GM12878 (cell line): ENCODE measurements around the gene CMSS1. TPM values are rescaled to one million over a fixed set of nuclear protein-coding genes. Genes with fewer than 3 reads are reported as not detected.

ENCODE experiments used
- ATAC-seq: fragments of 200-7000 bp; cut with Tn5 transposase; 3 replicates; pipeline ENCODE4 v1.9.1; 2020; ENCODE audit warnings: mild to moderate bottlenecking, moderate library complexity
- BruUV-seq: library from RNA; stranded (reverse); fragments of 400-500 nt; replicated peaks from 2 replicates; lab custom pipeline; 2021; lab: Mats Ljungman, UMichigan
- CTCF ChIA-PET: fragments of 300-600 bp; sonication (Branson Sonifier 250); formaldehyde crosslinking; extraction: SDS; loops from one replicate; lab custom pipeline; 2021; ENCODE audit warnings: inconsistent platforms; lab: Yijun Ruan, JAX
- POLR2A ChIA-PET: fragments of 350-600 bp; formaldehyde crosslinking; extraction: SDS; loops from one replicate; lab custom pipeline; 2021; ENCODE audit warnings: inconsistent platforms; lab: Charles Lee
- RAD21 ChIA-PET: fragments of 300-600 bp; sonication (Branson Sonifier 250); formaldehyde crosslinking; loops from one replicate; lab custom pipeline; 2023; ENCODE audit warnings: antibody characterized with exemption; ENCODE audit not compliant: unreplicated experiment; lab: Charles Lee
- SMC1A ChIA-PET: fragments of 300-600 bp; sonication (Branson Sonifier 250); formaldehyde crosslinking; loops from one replicate; lab custom pipeline; 2023; ENCODE audit not compliant: unreplicated experiment, uncharacterized antibody; lab: Charles Lee
- DNase-seq: peaks from one replicate; pipeline ENCODE4 v3.0.0-alpha.2; 2011; ENCODE audit warnings: low read depth, low spot score
- FAIRE-seq: peaks from 3 replicates; lab custom pipeline; 2011; peaks lifted over from hg19 to GRCh38; lab: Jason Lieb, UNC
- H2AFZ ChIP-seq: 2 replicates; pipeline ENCODE4 v1.6.0; 2011; ENCODE audit warnings: low read depth, low read length, control low read depth; ENCODE audit not compliant: control insufficient read depth
- H3K27ac ChIP-seq: 2 replicates; pipeline ENCODE4 v1.5.1; 2011; ENCODE audit warnings: control low read depth; ENCODE audit not compliant: control insufficient read depth, insufficient read depth
- H3K27me3 ChIP-seq, 2 experiments: replicated peaks in 1 of 2; 2 replicates each; pipeline versions ENCODE4 v1.6.0 to v1.6.1; 2011; ENCODE audit warnings: low read length in 1 of 2; ENCODE audit not compliant: control insufficient read depth in 2 of 2, insufficient read depth in 2 of 2
- H3K36me3 ChIP-seq, 2 experiments: 2 replicates each; pipeline ENCODE4 v1.5.1; 2011; ENCODE audit warnings: low read length in 1 of 2; ENCODE audit not compliant: control insufficient read depth in 2 of 2, insufficient read depth in 2 of 2
- H3K4me1 ChIP-seq: 2 replicates; pipeline ENCODE4 v1.6.1; 2011; ENCODE audit warnings: mild to moderate bottlenecking, low read length, moderate library complexity, mixed read lengths; ENCODE audit not compliant: control insufficient read depth, insufficient read depth
- H3K4me2 ChIP-seq: 2 replicates; pipeline ENCODE4 v1.6.0; 2011; ENCODE audit warnings: control low read depth; ENCODE audit not compliant: control insufficient read depth, insufficient read depth
- H3K4me3 ChIP-seq: fragments of 200-600 bp; sonication (generic); 2 replicates; pipeline ENCODE4 v1.5.1; 2016
- H3K79me2 ChIP-seq: 2 replicates; pipeline ENCODE4 v1.6.0; 2011; ENCODE audit warnings: low read length; ENCODE audit not compliant: control insufficient read depth, insufficient read depth
- H3K9ac ChIP-seq: 2 replicates; pipeline ENCODE4 v1.8.0; 2011; ENCODE audit warnings: low read length, control low read depth, mixed read lengths; ENCODE audit not compliant: control insufficient read depth, insufficient read depth
- H3K9me3 ChIP-seq: replicated peaks from 3 replicates; pipeline ENCODE4 v1.5.1; 2011; ENCODE audit warnings: mild to moderate bottlenecking, low read length; ENCODE audit not compliant: control insufficient read depth, insufficient read depth
- H4K20me1 ChIP-seq: 2 replicates; pipeline ENCODE4 v1.6.0; 2011; ENCODE audit not compliant: control insufficient read depth, insufficient read depth
- CHD4 ChIP-seq: fragments of 200-600 bp; sonication (generic); IDR thresholded peaks from 2 replicates; pipeline ENCODE4 v1.6.1; 2016; ENCODE audit warnings: mild to moderate bottlenecking
- CREB1 ChIP-seq: IDR thresholded peaks from 2 replicates; pipeline ENCODE4 v1.6.1; 2012; ENCODE audit warnings: low read depth, mild to moderate bottlenecking, inconsistent platforms
- EGR1 ChIP-seq, 2 experiments: IDR thresholded peaks; 1 replicate in 1 of 2; 2 replicates in 1 of 2; pipeline ENCODE4 v1.6.1; 2011 to 2012; ENCODE audit warnings: low read depth in 2 of 2, low read length in 2 of 2, borderline replicate concordance in 1 of 2, mild to moderate bottlenecking in 1 of 2, moderate library complexity in 1 of 2
- LARP7 ChIP-seq: fragments of 450-650 bp; IDR thresholded peaks from 2 replicates; pipeline ENCODE4 v1.6.1; 2017; ENCODE audit warnings: mild to moderate bottlenecking
- NFXL1 ChIP-seq: fragments of 450-650 bp; IDR thresholded peaks from 2 replicates; pipeline ENCODE4 v1.6.1; 2017; ENCODE audit warnings: antibody characterized with exemption, mild to moderate bottlenecking, borderline replicate concordance
- PAX5 ChIP-seq: IDR thresholded peaks from 2 replicates; pipeline ENCODE4 v1.6.1; 2011; ENCODE audit warnings: low read depth, low read length, borderline replicate concordance
- RCOR1 ChIP-seq: conservative IDR thresholded peaks from 2 replicates; pipeline ENCODE4 v1.6.1; 2012; ENCODE audit warnings: low read depth, low read length, improper control_type of control experiment
- SIN3A ChIP-seq: IDR thresholded peaks from 2 replicates; pipeline ENCODE4 v1.6.1; 2012; ENCODE audit warnings: low read depth, low read length, improper control_type of control experiment
- SIX5 ChIP-seq: IDR thresholded peaks from 2 replicates; pipeline ENCODE4 v1.6.1; 2011; ENCODE audit warnings: mild to moderate bottlenecking, low read depth, low read length, moderate library complexity; ENCODE audit not compliant: severe bottlenecking
- WGBS: methylation state at CpG from one replicate; pipeline ENCODE4 v1.1.6; 2016; ENCODE audit warnings: low lambda C conversion rate; ENCODE audit not compliant: insufficient replicate concordance, insufficient coverage; ENCODE audit errors: missing lambda C conversion rate; 5-methylcytosine and 5-hydroxymethylcytosine counted together
- in situ Hi-C: fragments of 300-500 bp; cut with MboI; formaldehyde crosslinking; loops from 9 replicates; pipeline ENCODE4 v1.14.3; 2018; ENCODE audit warnings: mixed read lengths
- intact Hi-C: fragments of 100-400 bp; cut with micrococcal nuclease; formaldehyde crosslinking; loops from one replicate; pipeline ENCODE4 v1.14.2; 2022; ENCODE audit not compliant: unreplicated experiment
- polyA plus RNA-seq, 11 experiments: library from polyadenylated mRNA; depleted of rRNA in 4 of 11; unstranded in 6 of 11; stranded (reverse) in 5 of 11; fragments of >200 nt; fragmentation: Nextera tagmentation in 4 of 11; fragmentation: Illumina TruSeq in 1 of 11; extraction: Ambion mirVana in 4 of 11; extraction: Trizol in 1 of 11; gene quantifications; 1 replicate in 1 of 11; 2 replicates in 10 of 11; pipeline versions ENCODE4 v1.2.1 to v1.2.3, GENCODE V29; 2011 to 2016; ENCODE audit warnings: inconsistent platforms in 2 of 11, missing spikeins in 2 of 11, low read depth in 1 of 11
- total RNA-seq, 4 experiments: library from RNA; depleted of rRNA in 3 of 4; stranded (reverse); fragments of >200 nt in 3 of 4; fragmentation: Illumina TruSeq in 1 of 4; extraction: Trizol in 1 of 4; gene quantifications; 2 replicates each; pipeline versions ENCODE4 v1.2.1 to v1.2.3, GENCODE V29; 2013 to 2021
- TF ChIP-seq, protein P1 (sequence below): fragments of 450-650 bp; IDR thresholded peaks from 2 replicates; pipeline ENCODE4 v1.6.1; 2017; ENCODE audit warnings: antibody characterized with exemption, mild to moderate bottlenecking, moderate library complexity
- TF ChIP-seq, protein P2 (sequence below): fragments of 150-350 bp; IDR thresholded peaks from 2 replicates; pipeline ENCODE4 v1.6.1; 2014; ENCODE audit warnings: mild to moderate bottlenecking, low read depth, low read length
- TF ChIP-seq, protein P3 (sequence below): IDR thresholded peaks from 2 replicates; pipeline ENCODE4 v1.6.1; 2011; ENCODE audit warnings: mild to moderate bottlenecking, low read depth, low read length, moderate library complexity; ENCODE audit not compliant: insufficient replicate concordance

Gene CMSS1
- total and polyA plus RNA-seq, 10 of the 15 experiments (the other 5 are each of a cell fraction or from before 2014, with no cell fraction given), result 31.0 to 118 (median 70.1) TPM

DNA sequence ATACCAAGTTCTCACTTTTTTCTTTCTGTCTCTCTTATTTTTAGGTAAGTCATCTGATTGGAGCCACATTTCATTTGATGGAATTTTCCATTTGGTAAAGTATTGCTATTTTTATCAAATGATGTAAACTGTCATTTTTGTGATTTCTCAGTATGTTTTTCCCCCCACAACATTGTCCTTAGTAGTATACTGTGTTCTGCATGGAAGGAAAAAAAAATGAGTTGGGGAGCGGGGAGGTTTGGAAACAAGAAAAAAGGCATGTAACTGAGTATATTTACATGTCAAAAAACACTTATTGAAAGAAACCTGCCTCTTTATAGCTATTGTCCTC, 192.4 kb downstream of the CMSS1 start:
- SMC1A ChIA-PET, result interaction anchor here (1.0 to 1.9 kb wide), 3 partner anchors 11 to 155 kb away, joined by 3 to 4 read pairs (median 3); no protein-coding TSS in a partner anchor
- H3K9me3 ChIP-seq, result no peaks in the 10 kb centered on the region
- TF ChIP-seq PAX5 (no peak), SIX5 (no peak), SIN3A (no peak), CHD4 (no peak), CREB1 (no peak), LARP7 (no peak), RCOR1 (no peak), NFXL1 (no peak), EGR1 (IDR thresholded peaks at IDR 0.05; ENCODE audit: borderline replicate concordance in 1 of 2, low read depth in 2 of 2, low read length in 2 of 2) (no peak)
- TF ChIP-seq, protein P1, sequence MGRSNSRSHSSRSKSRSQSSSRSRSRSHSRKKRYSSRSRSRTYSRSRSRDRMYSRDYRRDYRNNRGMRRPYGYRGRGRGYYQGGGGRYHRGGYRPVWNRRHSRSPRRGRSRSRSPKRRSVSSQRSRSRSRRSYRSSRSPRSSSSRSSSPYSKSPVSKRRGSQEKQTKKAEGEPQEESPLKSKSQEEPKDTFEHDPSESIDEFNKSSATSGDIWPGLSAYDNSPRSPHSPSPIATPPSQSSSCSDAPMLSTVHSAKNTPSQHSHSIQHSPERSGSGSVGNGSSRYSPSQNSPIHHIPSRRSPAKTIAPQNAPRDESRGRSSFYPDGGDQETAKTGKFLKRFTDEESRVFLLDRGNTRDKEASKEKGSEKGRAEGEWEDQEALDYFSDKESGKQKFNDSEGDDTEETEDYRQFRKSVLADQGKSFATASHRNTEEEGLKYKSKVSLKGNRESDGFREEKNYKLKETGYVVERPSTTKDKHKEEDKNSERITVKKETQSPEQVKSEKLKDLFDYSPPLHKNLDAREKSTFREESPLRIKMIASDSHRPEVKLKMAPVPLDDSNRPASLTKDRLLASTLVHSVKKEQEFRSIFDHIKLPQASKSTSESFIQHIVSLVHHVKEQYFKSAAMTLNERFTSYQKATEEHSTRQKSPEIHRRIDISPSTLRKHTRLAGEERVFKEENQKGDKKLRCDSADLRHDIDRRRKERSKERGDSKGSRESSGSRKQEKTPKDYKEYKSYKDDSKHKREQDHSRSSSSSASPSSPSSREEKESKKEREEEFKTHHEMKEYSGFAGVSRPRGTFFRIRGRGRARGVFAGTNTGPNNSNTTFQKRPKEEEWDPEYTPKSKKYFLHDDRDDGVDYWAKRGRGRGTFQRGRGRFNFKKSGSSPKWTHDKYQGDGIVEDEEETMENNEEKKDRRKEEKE, result no peak
- TF ChIP-seq, protein P2, sequence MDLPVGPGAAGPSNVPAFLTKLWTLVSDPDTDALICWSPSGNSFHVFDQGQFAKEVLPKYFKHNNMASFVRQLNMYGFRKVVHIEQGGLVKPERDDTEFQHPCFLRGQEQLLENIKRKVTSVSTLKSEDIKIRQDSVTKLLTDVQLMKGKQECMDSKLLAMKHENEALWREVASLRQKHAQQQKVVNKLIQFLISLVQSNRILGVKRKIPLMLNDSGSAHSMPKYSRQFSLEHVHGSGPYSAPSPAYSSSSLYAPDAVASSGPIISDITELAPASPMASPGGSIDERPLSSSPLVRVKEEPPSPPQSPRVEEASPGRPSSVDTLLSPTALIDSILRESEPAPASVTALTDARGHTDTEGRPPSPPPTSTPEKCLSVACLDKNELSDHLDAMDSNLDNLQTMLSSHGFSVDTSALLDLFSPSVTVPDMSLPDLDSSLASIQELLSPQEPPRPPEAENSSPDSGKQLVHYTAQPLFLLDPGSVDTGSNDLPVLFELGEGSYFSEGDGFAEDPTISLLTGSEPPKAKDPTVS, result no peak
- TF ChIP-seq, protein P3, sequence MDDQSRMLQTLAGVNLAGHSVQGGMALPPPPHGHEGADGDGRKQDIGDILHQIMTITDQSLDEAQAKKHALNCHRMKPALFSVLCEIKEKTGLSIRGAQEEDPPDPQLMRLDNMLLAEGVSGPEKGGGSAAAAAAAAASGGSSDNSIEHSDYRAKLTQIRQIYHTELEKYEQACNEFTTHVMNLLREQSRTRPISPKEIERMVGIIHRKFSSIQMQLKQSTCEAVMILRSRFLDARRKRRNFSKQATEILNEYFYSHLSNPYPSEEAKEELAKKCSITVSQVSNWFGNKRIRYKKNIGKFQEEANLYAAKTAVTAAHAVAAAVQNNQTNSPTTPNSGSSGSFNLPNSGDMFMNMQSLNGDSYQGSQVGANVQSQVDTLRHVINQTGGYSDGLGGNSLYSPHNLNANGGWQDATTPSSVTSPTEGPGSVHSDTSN, result no peak
- TF ChIP-seq, all 136 proteins: peak for 0
- Histone ChIP-seq H3K36me3 (no peaks in the 10 kb centered on the region), H3K27ac (no peak overlapping the region), H3K4me3 (no peak overlapping the region), H3K4me2 (no peak overlapping the region), H3K79me2 (no peaks in the 10 kb centered on the region), H3K4me1 (no peaks in the 10 kb centered on the region; the same call in 1 of the 2 replicates), H4K20me1 (no peaks in the 10 kb centered on the region), H3K27me3 (no peaks in the 10 kb centered on the region), H2AFZ (no peak overlapping the region), H3K9ac (no peak overlapping the region)
- POLR2A ChIA-PET, result no interaction called here
- ATAC-seq (no peak), FAIRE-seq (no peak), DNase-seq (no peak)
- in situ Hi-C loops, result no loop called here
- RAD21 ChIA-PET, result no interaction called here
- WGBS, result 83% methylated on average over 1 of the region's 1 CpG
- intact Hi-C loops, result no loop called here
- CTCF ChIA-PET, result interaction anchor here (0.7 to 2.0 kb wide), 2 partner anchors 244 to 1230 kb away, joined by 5 read pairs; no protein-coding TSS in a partner anchor
- no TSS peak for BruUV-seq
